ENCODE measurements around the gene DTX1.

Gene DTX1

GRCh38 chr12:113041560-113041959 is 15.0 kb upstream of the DTX1 start:
- in situ Hi-C loops (cut with MboI; ENCODE audit: low sequenced_read_pairs, unreplicated experiment), result loop anchor here (10.0 kb wide), 1 partner anchor 113 kb away; no protein-coding TSS in a partner anchor
- TF ChIP-seq CTCF (IDR thresholded peaks at IDR 0.05; ENCODE audit: borderline replicate concordance, control extremely low read depth, extremely low read depth, insufficient read depth, missing control alignments), result no peak
- DNase-seq (ENCODE audit: low spot score), result no peak

- in situ Hi-C loops (cut with MboI; ENCODE audit: low sequenced_read_pairs, unreplicated experiment), result loop anchor here (10.0 kb wide), 1 partner anchor 112 kb away; no protein-coding TSS in a partner anchor
- TF ChIP-seq CTCF (IDR thresholded peaks at IDR 0.05; ENCODE audit: borderline replicate concordance, control extremely low read depth, extremely low read depth, insufficient read depth, missing control alignments), result no peak
- DNase-seq (ENCODE audit: low spot score), result no peak
Observed at GRCh38 chr12:113043240-113043639, 13.3 kb upstream of the DTX1 start.

GRCh38 chr12:113044516-113044915 is 12.0 kb upstream of the DTX1 start:
- TF ChIP-seq CTCF (IDR thresholded peaks at IDR 0.05; ENCODE audit: borderline replicate concordance, control extremely low read depth, extremely low read depth, insufficient read depth, missing control alignments), result no peak
- in situ Hi-C loops (cut with MboI; ENCODE audit: low sequenced_read_pairs, unreplicated experiment), result loop anchor here (10.0 kb wide), 1 partner anchor 110 kb away; no protein-coding TSS in a partner anchor
- DNase-seq (ENCODE audit: low spot score), result no peak

GRCh38 chr12:113048716-113049127 is 7.8 kb upstream of the DTX1 start:
- TF ChIP-seq CTCF (IDR thresholded peaks at IDR 0.05; ENCODE audit: borderline replicate concordance, control extremely low read depth, extremely low read depth, insufficient read depth, missing control alignments), result peak; percentile 70
- in situ Hi-C loops (cut with MboI; ENCODE audit: low sequenced_read_pairs, unreplicated experiment), result loop anchor here (5.0 to 10.0 kb wide), 2 partner anchors 49 to 106 kb away; no protein-coding TSS in a partner anchor
- peak; percentile 75 for DNase-seq (ENCODE audit: low spot score)

GRCh38 chr12:113049976-113050742 is 6.4 kb upstream of the DTX1 start:
- in situ Hi-C loops (cut with MboI; ENCODE audit: low sequenced_read_pairs, unreplicated experiment), result loop anchor here (5.0 to 10.0 kb wide), 3 partner anchors 47 to 125 kb away; no protein-coding TSS in a partner anchor
- peak; percentile 52 for TF ChIP-seq CTCF (IDR thresholded peaks at IDR 0.05; ENCODE audit: borderline replicate concordance, control extremely low read depth, extremely low read depth, insufficient read depth, missing control alignments)
- peak; percentile 48 for DNase-seq (ENCODE audit: low spot score)

GRCh38 chr12:113050795-113051194 is 5.7 kb upstream of the DTX1 start:
- in situ Hi-C loops (cut with MboI; ENCODE audit: low sequenced_read_pairs, unreplicated experiment), result loop anchor here (10.0 kb wide), 1 partner anchor 124 kb away; no protein-coding TSS in a partner anchor
- TF ChIP-seq CTCF (IDR thresholded peaks at IDR 0.05; ENCODE audit: borderline replicate concordance, control extremely low read depth, extremely low read depth, insufficient read depth, missing control alignments), result no peak
- no peak for DNase-seq (ENCODE audit: low spot score)

Data from GM13976 (cell line).